ENCODE results near the gene SEL1L3. TPM values are rescaled to one million over a fixed set of nuclear protein-coding genes. Genes with fewer than 3 reads are reported as not detected.
"Not testable (repeated sequence)": the region's sequence is repeated elsewhere in the genome, so short reads cannot be mapped to it uniquely, and the experiment has no call there.

Gene SEL1L3
- 59.9 and 63.4 TPM in 2 replicates for total RNA-seq

DNA sequence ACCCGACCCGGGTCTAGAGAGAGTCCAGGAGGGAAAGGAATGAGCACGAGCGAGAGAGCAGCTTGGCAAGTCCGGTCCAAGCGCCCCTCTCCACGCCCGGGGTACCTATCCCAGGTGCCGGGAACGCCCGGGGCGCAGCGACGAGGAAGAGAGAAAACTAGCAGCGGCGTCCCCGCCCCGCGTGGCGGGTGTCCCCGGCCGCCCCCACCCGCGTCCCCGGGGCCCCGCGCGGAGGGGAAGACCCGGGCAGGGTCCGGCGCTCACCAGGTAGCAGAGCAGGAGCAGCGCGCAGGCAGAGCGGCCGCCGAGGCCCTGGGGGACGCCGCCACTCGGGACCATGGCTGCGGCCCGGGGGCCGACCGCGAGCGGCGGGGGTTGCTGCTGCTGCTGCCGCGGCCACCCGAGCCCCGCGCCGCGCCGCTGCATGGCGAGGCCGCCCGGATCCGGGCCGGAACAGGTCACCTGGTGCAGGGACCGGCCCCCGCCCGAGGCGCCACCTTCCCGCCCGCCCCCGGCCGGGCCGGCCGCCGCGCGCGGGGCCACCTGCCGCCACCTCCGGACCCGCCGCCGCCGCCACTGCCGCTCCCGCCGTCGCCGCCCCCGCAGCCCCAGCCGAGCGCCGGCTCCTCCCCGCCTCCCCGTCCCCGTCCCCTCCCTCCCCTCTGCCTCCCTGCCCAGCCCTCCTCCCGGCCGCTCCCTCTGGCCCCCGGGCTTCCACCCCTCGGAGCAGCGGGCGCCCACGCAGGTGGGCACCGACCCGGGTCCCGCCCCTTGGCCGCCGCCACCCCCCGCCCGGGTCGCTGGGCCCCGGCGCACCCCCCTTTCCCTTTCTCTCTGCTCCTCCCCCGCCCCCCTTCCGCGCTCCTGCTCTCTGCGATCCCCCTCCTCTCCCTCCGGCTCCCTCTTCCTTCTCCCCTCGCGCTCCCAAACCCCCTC is at the start of gene SEL1L3:
TSS of gene SEL1L3 (minus strand) at position 578 of the 936 bp plus-strand sequence. CDS start at position 426, 152 bp downstream.
- intact Hi-C loops (cut with micrococcal nuclease) = loop anchor here (2.0 to 5.0 kb wide), 4 partner anchors 335 to 1000 kb away; partner anchors contain the start of genes SEPSECS, STIM2 and TBC1D19

DNA sequence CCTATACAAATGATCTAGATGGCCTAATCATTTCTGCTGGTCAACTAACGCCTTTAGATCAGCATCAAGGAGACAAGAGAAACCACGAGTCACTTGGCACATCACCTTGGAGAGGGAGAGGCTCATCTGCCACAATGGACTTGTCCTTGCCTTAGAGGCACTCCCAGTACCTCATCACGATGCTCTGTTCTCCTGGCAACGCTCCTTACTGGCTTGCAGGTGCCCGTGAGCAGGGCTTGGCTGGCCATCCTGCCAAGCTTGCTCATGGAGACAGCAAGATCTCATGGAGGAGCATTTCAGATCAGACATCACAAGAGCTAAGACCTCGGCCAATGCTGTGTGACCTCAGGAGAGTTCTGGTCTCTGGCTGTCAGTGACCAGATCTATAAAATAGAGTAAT is 48.6 kb upstream of the SEL1L3 start:
- intact Hi-C loops (cut with micrococcal nuclease) = loop anchor here (5.0 to 10.0 kb wide), 3 partner anchors 69 to 673 kb away; partner anchors contain the start of gene TBC1D19

DNA sequence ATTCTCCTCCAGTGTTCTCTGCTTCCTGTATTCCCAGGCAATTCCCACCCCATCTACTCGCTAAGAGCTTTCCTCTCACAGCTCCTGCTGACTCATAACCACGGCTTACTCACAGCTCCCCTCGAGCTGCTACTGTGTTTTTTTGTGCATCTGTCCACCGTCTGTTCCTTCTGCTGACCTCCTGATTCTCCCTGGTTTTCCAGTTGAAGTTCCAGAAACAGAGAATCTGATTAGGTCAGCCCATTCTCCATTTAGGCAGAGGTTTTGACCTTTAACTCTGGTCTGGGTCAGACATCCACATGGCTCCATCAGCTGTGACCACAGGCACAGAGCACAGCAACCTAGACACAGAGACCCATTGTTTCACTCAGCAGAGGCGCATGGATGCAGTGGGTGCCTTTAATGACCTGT is 45.7 kb upstream of the SEL1L3 start:
- intact Hi-C loops (cut with micrococcal nuclease) = no loop called here

DNA sequence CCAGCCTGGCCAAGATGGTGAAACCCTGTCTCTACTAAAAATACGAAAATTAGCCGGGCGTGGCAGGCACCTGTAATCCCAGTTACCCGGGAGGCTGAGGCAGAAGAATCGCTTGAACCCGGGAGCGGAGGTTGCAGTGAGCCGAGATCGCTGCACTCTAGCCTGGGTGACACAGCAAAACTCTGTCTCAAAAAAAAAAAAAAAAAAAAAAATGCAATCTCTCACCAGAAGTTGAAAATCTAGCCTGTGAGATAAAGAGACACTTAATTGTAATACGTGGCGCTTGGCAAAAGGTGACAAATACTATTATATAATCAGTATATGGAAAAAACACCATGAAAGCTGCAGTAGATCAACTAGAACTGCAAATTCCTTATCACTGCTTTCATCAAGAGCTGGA is 43.3 kb upstream of the SEL1L3 start:
- intact Hi-C loops (cut with micrococcal nuclease) = not testable (repeated sequence)

DNA sequence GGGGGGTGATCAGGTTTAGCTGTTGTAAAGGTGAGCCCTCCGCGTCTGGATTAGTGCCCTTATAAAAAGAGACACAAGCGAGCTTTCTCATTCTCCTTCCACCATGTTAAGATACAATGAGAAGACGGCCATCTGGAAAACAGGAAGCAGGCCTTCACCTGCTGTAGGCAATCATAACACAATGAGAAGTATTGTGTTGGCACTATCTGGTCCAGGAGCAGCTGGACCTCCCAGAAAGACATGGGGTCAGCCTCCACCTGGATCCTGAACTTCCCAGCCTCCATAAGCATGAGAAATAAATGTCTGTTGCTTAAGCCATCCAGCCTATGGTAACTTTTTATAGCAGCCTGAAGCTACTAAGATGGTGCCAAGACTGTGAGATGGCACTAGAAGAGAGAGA is 42.6 kb upstream of the SEL1L3 start:
- intact Hi-C loops (cut with micrococcal nuclease) = no loop called here

DNA sequence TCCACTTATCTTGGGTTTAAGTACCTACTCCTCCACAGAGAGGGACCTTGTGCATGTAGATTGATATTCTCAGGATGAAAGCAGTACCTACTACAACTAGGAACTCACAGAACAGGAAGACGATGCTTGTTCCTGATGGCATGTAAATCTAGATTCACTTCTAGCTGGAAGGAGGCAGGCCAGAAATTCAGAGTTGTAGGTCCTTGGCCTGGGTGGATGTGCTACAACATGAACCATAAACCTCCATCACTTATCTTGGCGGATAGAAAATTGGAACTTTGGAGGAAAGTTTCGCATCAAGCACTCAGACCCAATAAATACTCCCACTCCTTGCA is 41.9 kb upstream of the SEL1L3 start:
- intact Hi-C loops (cut with micrococcal nuclease) = no loop called here

DNA sequence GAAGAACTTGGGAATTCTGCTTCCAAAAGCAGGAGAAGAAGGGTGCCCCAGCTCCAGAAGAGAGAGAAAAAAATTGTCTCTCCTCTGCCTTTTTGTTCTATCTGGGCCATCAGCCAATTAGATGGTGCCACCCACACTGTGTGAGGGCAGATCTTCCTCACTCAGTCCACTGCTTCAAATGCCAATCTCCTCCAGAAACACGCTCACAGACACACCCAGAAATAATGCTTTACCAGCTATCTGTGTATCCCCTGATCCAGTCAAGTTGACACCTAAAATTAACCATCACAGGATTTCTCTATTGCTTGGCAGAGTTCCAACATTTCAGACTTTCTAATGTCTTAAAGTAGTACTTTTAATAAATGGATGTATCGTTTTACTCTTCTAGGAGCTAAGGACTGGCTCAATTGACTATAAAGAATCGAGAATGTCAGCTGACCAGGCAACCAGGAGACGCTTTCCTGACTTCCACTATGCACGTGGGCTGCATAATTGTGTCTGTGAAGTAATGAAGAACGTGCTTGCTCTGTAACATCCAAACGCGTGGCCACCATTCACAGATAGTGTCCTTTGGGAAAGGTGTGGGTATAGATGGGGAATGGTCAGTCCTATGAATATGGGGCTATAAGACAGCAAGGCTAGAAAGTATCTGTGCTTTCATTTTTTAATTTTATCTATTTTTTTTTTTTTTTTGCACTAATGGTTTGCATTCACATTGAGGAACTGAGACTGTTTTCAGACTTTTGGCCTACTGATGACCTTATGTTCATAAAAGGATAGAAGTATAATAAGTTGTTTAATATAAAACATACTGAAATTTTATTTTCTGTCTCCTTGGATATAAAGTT is 41.3 kb upstream of the SEL1L3 start:
- intact Hi-C loops (cut with micrococcal nuclease) = no loop called here

DNA sequence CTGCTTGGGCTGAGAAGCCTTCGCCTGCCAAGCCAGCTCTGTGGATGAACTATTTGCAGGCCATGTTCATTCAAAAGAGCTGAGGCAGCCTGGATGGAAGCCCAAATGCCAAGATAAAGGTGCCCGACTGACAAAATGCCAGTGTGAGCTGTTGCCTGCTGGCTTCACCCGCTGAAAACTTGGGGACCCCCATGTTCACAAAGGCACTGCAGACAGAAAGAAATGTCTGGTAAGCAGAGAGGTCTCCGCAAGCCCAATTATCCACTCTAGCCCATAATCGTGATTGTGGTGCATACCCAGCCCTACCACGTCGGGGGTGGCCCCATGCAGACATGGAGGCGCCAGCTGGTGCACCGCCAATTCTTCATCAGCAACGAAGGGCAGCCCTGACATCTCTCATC is 38.2 kb upstream of the SEL1L3 start:
- intact Hi-C loops (cut with micrococcal nuclease) = no loop called here

DNA sequence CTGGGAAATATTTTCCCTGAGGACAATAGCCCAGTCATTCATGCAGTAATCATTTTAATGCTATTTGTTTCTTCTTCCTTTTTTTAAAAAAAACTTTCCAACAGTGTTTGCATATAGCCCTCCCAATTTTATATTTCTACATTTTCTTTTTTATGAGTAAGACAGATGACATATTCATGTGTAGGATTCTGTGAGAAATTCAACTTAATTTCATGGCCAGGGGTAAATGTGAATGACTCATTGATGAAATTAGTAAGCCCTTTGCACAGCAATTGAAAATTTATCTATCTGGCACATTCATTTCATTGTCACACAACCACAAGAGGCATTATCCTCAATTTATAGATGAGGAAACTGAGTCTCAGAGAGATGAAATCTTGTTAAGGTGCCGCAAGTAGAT is 37.5 kb upstream of the SEL1L3 start:
- intact Hi-C loops (cut with micrococcal nuclease) = no loop called here

DNA sequence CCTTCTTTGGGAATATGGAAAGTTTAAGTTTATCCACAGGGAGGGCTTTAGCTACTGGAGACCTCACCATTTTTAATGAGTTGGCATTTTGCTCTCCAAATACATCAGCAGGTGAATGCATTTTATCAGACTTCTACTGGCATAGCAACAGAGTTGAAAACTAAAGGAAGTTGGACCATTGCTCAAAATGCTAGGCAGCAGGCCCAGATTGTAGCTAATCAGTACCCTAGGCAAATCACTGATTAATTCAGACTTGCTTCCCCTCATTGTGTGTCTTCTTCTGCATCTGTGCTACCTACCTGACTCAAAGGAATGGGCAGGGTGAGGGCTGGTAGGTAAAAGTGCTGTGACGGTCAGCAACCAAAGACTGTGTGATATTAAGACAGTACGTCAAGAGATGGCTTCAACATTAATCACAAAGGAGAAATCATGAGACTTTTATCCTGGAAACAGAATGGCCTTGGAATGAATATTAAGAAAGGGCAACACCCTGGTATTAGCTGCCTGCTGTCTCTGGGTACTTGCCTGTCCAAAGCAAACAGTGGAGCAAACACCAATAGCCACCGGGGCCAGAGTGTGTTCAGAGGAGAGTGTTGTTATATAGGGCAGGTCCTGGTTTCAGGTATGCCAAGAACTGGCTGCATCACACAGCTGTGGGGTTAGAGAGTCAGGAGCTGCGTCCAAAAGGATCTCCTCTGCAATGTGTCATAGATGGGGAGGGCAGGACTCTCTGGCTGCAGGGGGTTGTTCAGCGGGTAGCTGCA is 34.2 kb upstream of the SEL1L3 start:
- intact Hi-C loops (cut with micrococcal nuclease) = no loop called here

DNA sequence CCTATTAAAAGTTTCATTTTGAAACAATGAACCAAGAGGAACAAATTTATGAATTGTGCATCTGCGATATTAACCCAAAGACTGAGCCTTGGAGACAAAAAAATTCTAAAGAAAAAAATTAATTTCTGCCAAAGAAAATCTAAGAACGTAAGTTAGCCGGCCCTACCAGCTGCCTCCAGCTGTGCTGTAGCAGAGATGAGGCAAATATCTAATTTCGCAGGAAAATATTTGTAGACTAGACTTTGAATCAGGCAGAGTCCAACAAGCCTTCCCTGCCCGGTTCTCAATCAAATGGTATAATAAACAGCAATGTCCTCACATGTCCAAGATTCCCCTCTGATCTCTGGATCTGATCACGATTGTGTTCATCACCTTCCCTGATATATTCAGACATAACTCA is 30.0 kb upstream of the SEL1L3 start:
- intact Hi-C loops (cut with micrococcal nuclease) = no loop called here

DNA sequence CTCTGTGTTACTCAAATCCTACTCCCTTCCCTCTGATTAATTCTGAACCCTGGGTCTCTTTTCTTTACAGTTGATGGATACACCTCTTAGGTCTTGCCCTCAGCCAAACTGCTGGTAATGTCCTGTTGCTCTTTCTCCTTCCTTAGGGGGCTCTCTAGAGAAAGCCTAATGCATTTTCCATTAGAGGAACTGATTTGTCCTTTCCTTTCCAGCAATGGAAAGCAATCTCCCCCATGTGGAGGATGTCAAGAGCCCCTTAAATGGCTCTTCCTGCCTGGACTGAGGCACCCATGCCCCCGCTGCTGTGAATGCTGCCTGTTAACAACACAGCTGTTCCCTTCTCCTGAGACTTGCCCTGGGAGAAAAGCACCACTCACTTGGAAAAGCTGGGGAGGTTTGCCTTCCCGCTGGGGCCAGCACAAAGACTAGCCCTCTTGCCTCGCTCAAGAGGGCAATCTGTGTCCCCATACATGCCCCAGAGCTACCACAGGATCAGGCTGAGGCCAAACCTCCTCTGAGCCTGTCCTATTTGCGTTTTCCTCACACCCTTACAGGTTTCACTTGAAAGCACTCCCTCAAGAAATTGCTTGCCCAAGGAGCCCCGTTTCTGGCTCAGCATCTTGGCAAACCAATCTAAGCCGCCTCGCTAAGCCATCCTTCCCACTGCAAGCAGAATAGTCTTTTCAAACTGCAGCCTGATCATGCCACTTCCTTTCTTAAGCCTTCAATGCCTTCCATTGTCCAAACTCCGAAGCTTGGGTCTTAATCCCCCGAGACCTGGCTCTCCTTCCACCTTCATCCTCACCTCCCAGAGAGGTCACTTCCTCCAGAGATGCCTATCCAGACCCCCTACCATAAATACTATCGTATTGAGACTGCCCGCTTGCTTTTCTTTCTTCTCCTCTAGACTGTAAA is 28.0 kb upstream of the SEL1L3 start:
- intact Hi-C loops (cut with micrococcal nuclease) = no loop called here

DNA sequence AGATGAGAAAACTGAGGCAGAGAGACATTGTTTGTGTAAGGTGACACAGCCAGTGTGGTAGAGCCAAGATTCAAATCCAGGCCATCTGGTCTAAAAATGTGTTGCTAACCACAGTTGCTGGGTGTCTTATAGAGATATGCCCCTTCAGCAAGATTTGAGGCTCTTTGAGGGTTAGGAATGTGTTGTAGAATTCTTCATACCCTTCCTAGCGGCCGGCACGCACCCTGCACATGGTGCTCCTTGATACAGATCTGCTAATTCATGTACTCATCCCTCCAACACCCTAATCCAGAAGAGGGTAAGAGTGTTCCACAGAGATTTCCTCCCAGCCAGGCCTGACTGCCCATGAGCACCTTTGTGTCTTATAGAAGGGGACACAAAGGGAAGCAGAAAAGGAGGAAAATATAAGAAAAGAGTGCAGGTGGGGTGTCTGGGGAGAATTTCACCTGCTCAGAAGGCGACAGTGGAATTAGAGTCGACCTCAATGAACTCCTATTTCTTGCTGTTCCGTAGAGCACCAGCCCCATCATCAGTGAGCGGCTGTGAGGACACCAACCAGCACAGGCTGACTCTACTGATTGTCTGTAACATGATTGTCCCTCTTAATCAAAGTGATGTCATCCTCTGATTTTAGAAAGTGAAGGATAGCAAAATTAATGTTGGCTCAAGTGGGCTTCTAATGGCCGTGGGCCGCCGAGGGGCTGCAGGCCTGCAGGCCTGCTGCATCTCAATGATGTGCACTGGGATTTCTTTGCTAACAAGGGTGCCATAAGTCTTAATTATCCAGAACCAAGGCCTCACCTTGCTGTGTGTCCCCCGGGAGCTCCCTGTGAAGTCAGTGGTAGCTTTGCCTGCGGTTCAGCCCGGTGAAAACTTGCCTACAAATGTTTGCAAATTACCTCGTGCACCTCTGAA is 27.1 kb upstream of the SEL1L3 start:
- intact Hi-C loops (cut with micrococcal nuclease) = no loop called here

DNA sequence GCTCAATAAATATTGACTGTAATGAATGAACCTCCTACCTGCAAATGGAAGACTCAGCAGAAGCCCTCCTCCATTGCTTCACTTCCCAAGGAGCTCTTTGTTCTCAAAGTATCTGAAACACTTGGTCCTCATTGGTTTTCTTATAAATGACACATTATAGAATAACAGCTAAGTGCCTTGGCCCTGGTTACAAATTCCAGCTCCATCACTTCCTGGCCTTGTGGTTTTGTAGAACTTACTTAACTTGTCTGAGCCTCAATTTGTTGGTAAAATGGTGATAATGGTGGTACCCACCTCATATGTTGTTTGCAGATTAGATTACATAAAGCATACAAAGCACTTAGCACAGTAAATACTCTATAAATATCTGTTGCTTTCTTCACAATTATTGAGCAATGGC is 26.0 kb upstream of the SEL1L3 start:
- intact Hi-C loops (cut with micrococcal nuclease) = no loop called here

DNA sequence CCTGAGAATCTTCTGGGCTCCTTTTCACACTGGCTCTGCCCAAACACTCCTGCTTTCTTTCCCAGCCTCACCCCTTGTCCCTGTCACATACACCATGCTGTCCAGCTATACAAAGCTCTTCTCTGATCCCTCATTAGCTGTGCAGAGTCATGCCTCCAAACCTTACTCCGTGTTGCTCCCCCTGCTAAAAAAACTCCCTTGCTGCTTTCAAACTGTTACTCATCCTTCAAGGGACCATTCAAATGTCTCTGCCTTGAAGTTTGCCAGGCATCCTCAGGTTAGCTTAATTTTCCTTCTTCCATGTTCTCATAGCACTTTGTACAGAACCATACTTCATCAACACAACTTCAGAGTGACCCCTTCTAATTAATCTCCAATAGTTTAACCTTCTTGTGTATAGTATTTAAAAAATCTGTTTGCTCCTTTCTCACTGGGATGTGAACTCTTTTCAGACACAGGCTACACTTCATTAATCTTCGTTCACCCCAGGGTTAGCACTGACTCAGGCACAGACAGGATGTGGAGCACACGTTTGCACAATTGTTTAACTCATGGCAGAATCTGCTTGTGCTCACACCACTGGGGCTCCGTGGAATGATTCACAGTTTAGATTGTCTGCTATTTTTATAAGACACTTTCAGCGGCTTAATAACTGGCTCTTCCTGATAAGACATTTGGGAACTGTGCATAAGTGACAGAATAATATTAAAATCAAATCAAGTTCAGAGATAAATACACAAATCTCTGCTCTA is 21.4 kb upstream of the SEL1L3 start:
- intact Hi-C loops (cut with micrococcal nuclease) = no loop called here

DNA sequence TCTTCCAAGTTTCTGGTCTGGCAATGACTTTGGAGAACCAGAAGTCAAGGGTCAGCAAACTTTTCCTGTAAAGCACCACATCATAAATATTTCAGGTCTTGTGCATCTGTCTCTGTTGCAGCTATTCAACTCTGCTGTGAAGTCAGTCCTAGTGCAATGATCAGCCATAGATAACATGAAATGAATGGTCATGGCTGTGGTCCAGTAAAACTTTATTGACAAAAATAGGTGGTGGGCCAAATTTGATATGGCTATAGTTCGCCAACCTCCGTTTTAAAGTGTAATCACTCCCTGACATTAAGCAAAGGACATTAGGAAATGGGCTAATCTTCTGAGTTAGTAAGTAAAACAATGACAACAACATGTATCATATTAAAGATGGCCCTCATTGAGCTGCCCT is 20.8 kb upstream of the SEL1L3 start:
- intact Hi-C loops (cut with micrococcal nuclease) = no loop called here

DNA sequence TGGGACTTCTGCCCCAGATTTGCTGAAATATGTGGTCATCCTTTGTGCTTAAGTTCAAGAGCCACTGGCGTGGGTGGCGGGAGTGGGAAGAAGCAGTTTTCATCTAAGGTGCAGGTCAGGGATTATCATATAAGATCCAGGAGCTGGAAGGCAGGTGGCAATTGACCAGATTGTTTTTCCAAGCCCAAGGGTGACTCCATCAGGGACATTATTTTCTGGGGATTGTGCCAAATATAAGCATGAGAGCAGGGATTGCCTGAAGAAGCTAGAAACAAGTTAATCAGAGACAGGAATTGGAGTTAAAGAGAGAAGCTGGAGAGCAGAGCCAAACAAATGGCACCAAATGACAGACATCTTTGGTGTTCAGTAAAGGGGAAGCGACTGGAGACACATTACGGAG is 19.4 kb upstream of the SEL1L3 start:
- intact Hi-C loops (cut with micrococcal nuclease) = no loop called here

DNA sequence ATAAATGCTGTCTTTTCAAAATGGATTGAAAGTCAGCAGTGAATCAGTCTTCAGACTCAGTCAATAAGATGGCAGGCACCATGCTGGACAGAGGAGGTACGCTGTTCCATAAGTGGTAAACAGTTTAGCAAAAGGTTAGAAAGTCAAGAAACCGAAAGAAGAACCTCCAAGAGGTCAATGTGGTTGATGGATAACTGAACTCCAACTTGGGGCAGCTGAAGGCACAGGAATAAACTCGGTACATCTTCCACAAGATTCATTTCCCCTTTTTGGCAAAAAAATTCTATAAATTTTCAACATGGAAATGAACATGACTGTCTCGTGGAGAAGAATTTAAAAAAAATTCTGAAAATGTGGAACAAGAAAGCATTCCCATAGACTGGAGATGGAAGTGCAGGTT is 18.4 kb upstream of the SEL1L3 start:
- intact Hi-C loops (cut with micrococcal nuclease) = no loop called here

Measured in T-helper 2 cell treated with Interferon-gamma antibody and Interleukin-4, amounts not matched to agents 100 ng/mL and 5 ng/mL, for 36 hours (primary cell).